Adrenal gland (tissue), 5 donors: ENCODE results near the gene PLA2G2A.

ENCODE experiments used
- POLR2A ChIP-seq, 2 donors: fragments of 450-650 bp; IDR thresholded peaks; one replicate each; pipeline ENCODE4 v1.6.1; 2017; ENCODE audit warnings: antibody characterized with exemption in 2 of 2, mild to moderate bottlenecking in 2 of 2, moderate library complexity in 1 of 2
- TF ChIP-seq, protein P1 (sequence below), 6 experiments: fragments of 450-650 bp in 4 of 6; fragments of 200-600 bp in 2 of 6; sonication (generic) in 1 of 6; IDR thresholded peaks; 1 replicate in 5 of 6; 2 replicates in 1 of 6; pipeline versions ENCODE4 v1.5.1 to v1.8.0; 2016 to 2021; ENCODE audit warnings: antibody characterized with exemption in 6 of 6, mild to moderate bottlenecking in 2 of 6, moderate library complexity in 1 of 6
- donor health status: DM: no; HTN: no; CAD: no.

DNA sequence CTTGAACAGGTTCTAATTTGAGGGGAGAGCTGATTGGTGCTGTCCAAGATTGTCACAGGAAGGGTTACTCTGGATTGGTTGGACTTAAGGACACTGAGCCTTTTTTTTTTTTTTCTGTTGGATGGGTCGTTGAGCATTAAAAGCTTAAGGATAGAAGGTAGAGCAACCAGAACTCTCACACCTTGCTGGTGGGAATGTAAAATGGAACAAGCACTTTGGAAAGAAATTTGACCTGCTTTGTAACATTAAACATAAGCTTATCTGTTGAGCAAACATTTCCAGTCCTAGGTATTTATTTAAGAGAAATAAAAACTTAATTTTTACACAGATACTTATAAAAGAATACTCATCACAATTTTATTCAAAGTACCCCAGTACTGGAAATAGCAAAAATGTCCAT, 29.8 kb upstream of the PLA2G2A start:
- TF ChIP-seq, protein P1, sequence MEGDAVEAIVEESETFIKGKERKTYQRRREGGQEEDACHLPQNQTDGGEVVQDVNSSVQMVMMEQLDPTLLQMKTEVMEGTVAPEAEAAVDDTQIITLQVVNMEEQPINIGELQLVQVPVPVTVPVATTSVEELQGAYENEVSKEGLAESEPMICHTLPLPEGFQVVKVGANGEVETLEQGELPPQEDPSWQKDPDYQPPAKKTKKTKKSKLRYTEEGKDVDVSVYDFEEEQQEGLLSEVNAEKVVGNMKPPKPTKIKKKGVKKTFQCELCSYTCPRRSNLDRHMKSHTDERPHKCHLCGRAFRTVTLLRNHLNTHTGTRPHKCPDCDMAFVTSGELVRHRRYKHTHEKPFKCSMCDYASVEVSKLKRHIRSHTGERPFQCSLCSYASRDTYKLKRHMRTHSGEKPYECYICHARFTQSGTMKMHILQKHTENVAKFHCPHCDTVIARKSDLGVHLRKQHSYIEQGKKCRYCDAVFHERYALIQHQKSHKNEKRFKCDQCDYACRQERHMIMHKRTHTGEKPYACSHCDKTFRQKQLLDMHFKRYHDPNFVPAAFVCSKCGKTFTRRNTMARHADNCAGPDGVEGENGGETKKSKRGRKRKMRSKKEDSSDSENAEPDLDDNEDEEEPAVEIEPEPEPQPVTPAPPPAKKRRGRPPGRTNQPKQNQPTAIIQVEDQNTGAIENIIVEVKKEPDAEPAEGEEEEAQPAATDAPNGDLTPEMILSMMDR (IDR thresholded peaks at IDR 0.05), result no peak
- TF ChIP-seq POLR2A (IDR thresholded peaks at IDR 0.05), result no peak
